H1 (cell line): Measurements from ENCODE around the gene TRIML2. TPM values are rescaled to one million over a fixed set of nuclear protein-coding genes. Genes with fewer than 3 reads are reported as not detected.
A peak's percentile ranks its signal among the peaks of the same experiment; 100 is the strongest.

Source experiments
- CTCF ChIA-PET: fragments of 300-600 bp; sonication (Branson Sonifier 250); formaldehyde crosslinking; loops from one replicate; lab custom pipeline; 2021; ENCODE audit not compliant: partially characterized antibody; lab: Charles Lee
- POLR2A ChIA-PET: fragments of 300-600 bp; sonication (Branson Sonifier 250); formaldehyde crosslinking; loops from one replicate; lab custom pipeline; 2021; ENCODE audit warnings: inconsistent platforms; ENCODE audit not compliant: partially characterized antibody; lab: Charles Lee
- DNase-seq, 2 experiments: peaks; one replicate each; pipeline versions ENCODE4 v3.0.0 to v3.0.0-alpha.2; 2010 to 2022; ENCODE audit warnings: low spot score in 2 of 2, low read depth in 1 of 2, mixed read lengths in 1 of 2
- FAIRE-seq: peaks from 2 replicates; lab custom pipeline; 2011; peaks lifted over from hg19 to GRCh38; lab: Jason Lieb, UNC
- H2AFZ ChIP-seq: 2 replicates; pipeline ENCODE4 v1.8.1; 2012; ENCODE audit warnings: low read length, inconsistent platforms
- H2AK5ac ChIP-seq: 2 replicates; pipeline ENCODE4 v1.6.1; 2013; ENCODE audit warnings: low read depth, low read length
- H2BK120ac ChIP-seq: replicated peaks from 2 replicates; pipeline ENCODE3; 2013; ENCODE audit warnings: low read depth, low read length, inconsistent platforms
- H2BK12ac ChIP-seq: 2 replicates; pipeline ENCODE4 v1.6.1; 2013; ENCODE audit warnings: low read depth, low read length
- H2BK15ac ChIP-seq: 2 replicates; pipeline ENCODE4 v1.6.1; 2013; ENCODE audit warnings: low read length
- H2BK20ac ChIP-seq: 2 replicates; pipeline ENCODE4 v1.6.1; 2013; ENCODE audit warnings: low read length
- H2BK5ac ChIP-seq: 2 replicates; pipeline ENCODE4 v1.6.1; 2013; ENCODE audit warnings: low read depth, low read length
- H3K14ac ChIP-seq: 2 replicates; pipeline ENCODE4 v1.6.1; 2013; ENCODE audit warnings: inconsistent platforms; ENCODE audit not compliant: insufficient read length
- H3K18ac ChIP-seq: 2 replicates; pipeline ENCODE4 v1.6.1; 2013; ENCODE audit warnings: low read length; ENCODE audit errors: extremely low read depth
- H3K23ac ChIP-seq: 2 replicates; pipeline ENCODE4 v1.6.1; 2013; ENCODE audit warnings: inconsistent platforms; ENCODE audit not compliant: insufficient read length
- H3K23me2 ChIP-seq: 2 replicates; pipeline ENCODE4 v1.6.1; 2013; ENCODE audit warnings: low read depth, low read length
- H3K27ac ChIP-seq: 2 replicates; pipeline ENCODE4 v1.6.1; 2011; ENCODE audit warnings: low read depth, low read length, inconsistent platforms
- H3K27me3 ChIP-seq, 4 experiments: replicated peaks in 1 of 4; 1 replicate in 1 of 4; 2 replicates in 3 of 4; pipeline versions ENCODE4 v1.6.1 to v1.8.1; 2011 to 2013; ENCODE audit warnings: low read length in 3 of 4, mild to moderate bottlenecking in 3 of 4, inconsistent platforms in 2 of 4, mixed read lengths in 2 of 4, moderate library complexity in 1 of 4; ENCODE audit not compliant: control insufficient read depth in 3 of 4, insufficient read depth in 3 of 4; ENCODE audit errors: extremely low read depth in 1 of 4
- H3K36me3 ChIP-seq, 4 experiments: 2 replicates each; pipeline versions ENCODE4 v1.6.1 to v1.8.1; 2011 to 2013; ENCODE audit warnings: mild to moderate bottlenecking in 4 of 4, low read length in 3 of 4, moderate library complexity in 2 of 4, control low read depth in 1 of 4, inconsistent platforms in 1 of 4; ENCODE audit not compliant: insufficient read depth in 4 of 4, control insufficient read depth in 2 of 4
- H3K4ac ChIP-seq: replicated peaks from 2 replicates; pipeline ENCODE3; 2013; ENCODE audit warnings: low read length, low read depth, mixed read lengths, inconsistent platforms; ENCODE audit not compliant: insufficient read length
- H3K4me1 ChIP-seq, 4 experiments: replicated peaks in 1 of 4; 1 replicate in 1 of 4; 2 replicates in 3 of 4; pipeline versions ENCODE4 v1.6.1 to v1.8.1; 2011 to 2013; ENCODE audit warnings: low read length in 3 of 4, inconsistent platforms in 2 of 4, mixed read lengths in 1 of 4; ENCODE audit not compliant: insufficient read depth in 4 of 4, control insufficient read depth in 3 of 4
- H3K4me2 ChIP-seq, 2 experiments: 2 replicates each; pipeline versions ENCODE4 v1.6.1 to v1.8.1; 2011 to 2013; ENCODE audit warnings: low read depth in 2 of 2, low read length in 2 of 2, control low read depth in 1 of 2, inconsistent platforms in 1 of 2, mild to moderate bottlenecking in 1 of 2; ENCODE audit not compliant: insufficient read depth in 1 of 2
- H3K4me3 ChIP-seq, 4 experiments: fragments of 200-600, 300-600 bp in 1 of 4; sonication (generic), shearing (Covaris generic), sonication (Bioruptor Twin) in 1 of 4; 2 replicates each; pipeline versions ENCODE4 v1.5.1 to v1.8.1; 2011 to 2016; ENCODE audit warnings: low read length in 4 of 4, low read depth in 3 of 4, control low read depth in 2 of 4, inconsistent platforms in 2 of 4, mild to moderate bottlenecking in 2 of 4, mixed read lengths in 1 of 4, moderate library complexity in 1 of 4; ENCODE audit not compliant: insufficient read depth in 2 of 4; ENCODE audit errors: extremely low read depth in 1 of 4
- H3K56ac ChIP-seq: replicated peaks from 2 replicates; pipeline ENCODE3; 2013; ENCODE audit warnings: low read depth, mild to moderate bottlenecking, mixed read lengths, low read length, inconsistent platforms; ENCODE audit not compliant: insufficient read length
- H3K79me1 ChIP-seq: 2 replicates; pipeline ENCODE4 v1.6.1; 2013; ENCODE audit warnings: low read depth, low read length, control low read depth
- H3K79me2 ChIP-seq, 2 experiments: 2 replicates each; pipeline versions ENCODE4 v1.6.1 to v1.8.1; 2012 to 2013; ENCODE audit warnings: low read length in 2 of 2, mild to moderate bottlenecking in 2 of 2, inconsistent platforms in 1 of 2; ENCODE audit not compliant: insufficient read depth in 2 of 2, control insufficient read depth in 1 of 2
- H3K9ac ChIP-seq, 4 experiments: replicated peaks in 1 of 4; 1 replicate in 1 of 4; 2 replicates in 3 of 4; pipeline versions ENCODE4 v1.6.1 to v1.8.1; 2011 to 2013; ENCODE audit warnings: low read depth in 3 of 4, low read length in 3 of 4, control low read depth in 2 of 4, mild to moderate bottlenecking in 2 of 4, moderate library complexity in 2 of 4, inconsistent platforms in 1 of 4; ENCODE audit errors: extremely low read depth in 1 of 4
- H3K9me3 ChIP-seq, 2 experiments: 2 replicates each; pipeline versions ENCODE4 v1.6.1 to v1.8.1; 2012 to 2013; ENCODE audit warnings: mild to moderate bottlenecking in 2 of 2, moderate library complexity in 2 of 2, control low read depth in 1 of 2, inconsistent platforms in 1 of 2, low read depth in 1 of 2, low read length in 1 of 2, mixed read lengths in 1 of 2; ENCODE audit not compliant: insufficient read depth in 2 of 2
- H4K20me1 ChIP-seq, 2 experiments: replicated peaks in 1 of 2; 2 replicates each; pipeline versions ENCODE3 to v1.8.1; 2011 to 2013; ENCODE audit warnings: inconsistent platforms in 2 of 2, low read length in 2 of 2, mild to moderate bottlenecking in 1 of 2; ENCODE audit not compliant: insufficient read depth in 2 of 2, control insufficient read depth in 1 of 2
- H4K5ac ChIP-seq: 2 replicates; pipeline ENCODE4 v1.6.1; 2013; ENCODE audit warnings: low read length, low read depth, mixed read lengths, inconsistent platforms; ENCODE audit not compliant: insufficient read length
- H4K8ac ChIP-seq: 2 replicates; pipeline ENCODE4 v1.8.0; 2013; ENCODE audit warnings: mild to moderate bottlenecking, moderate library complexity, low read length, inconsistent platforms; ENCODE audit not compliant: insufficient read depth; ENCODE audit errors: extremely low read depth
- H4K91ac ChIP-seq: replicated peaks from 2 replicates; pipeline ENCODE3; 2013; ENCODE audit warnings: low read length, mixed read lengths, inconsistent platforms; ENCODE audit not compliant: insufficient read length
- HDAC2 ChIP-seq, 2 experiments: fragments of 300-600 bp in 1 of 2; sonication (generic) in 1 of 2; IDR thresholded peaks; 2 replicates each; pipeline ENCODE4 v1.6.1; 2011 to 2012; ENCODE audit warnings: low read depth in 2 of 2, low read length in 2 of 2, mild to moderate bottlenecking in 2 of 2, moderate library complexity in 2 of 2, borderline replicate concordance in 1 of 2, inconsistent platforms in 1 of 2
- TAF1 ChIP-seq: IDR thresholded peaks from 2 replicates; pipeline ENCODE4 v1.6.1; 2011; ENCODE audit warnings: mild to moderate bottlenecking, low read depth, low read length
- ZNF274 ChIP-seq: IDR thresholded peaks from 2 replicates; pipeline ENCODE4 v1.7.0; 2012; ENCODE audit warnings: low read length, borderline replicate concordance; ENCODE audit errors: extremely low read depth
- WGBS, 2 experiments: shearing (Covaris generic) in 1 of 2; methylation state at CpG; one replicate each; pipeline versions ENCODE4 v1.1.6 to v1.1.7; 2013 to 2015; ENCODE audit warnings: low lambda C conversion rate in 2 of 2, mixed read lengths in 2 of 2, inconsistent platforms in 1 of 2, low coverage in 1 of 2, missing lambda C conversion rate in 1 of 2; ENCODE audit not compliant: insufficient replicate concordance in 2 of 2, insufficient coverage in 1 of 2, insufficient read length in 1 of 2; ENCODE audit errors: extremely low coverage in 1 of 2, missing lambda C conversion rate in 1 of 2; 5-methylcytosine and 5-hydroxymethylcytosine counted together
- polyA plus RNA-seq, 7 experiments: library from polyadenylated mRNA; depleted of rRNA in 3 of 7; stranded (reverse) in 5 of 7; unstranded in 2 of 7; fragments of >200 nt in 5 of 7; fragments of 200-250 nt in 2 of 7; gene quantifications; 1 replicate in 5 of 7; 2 replicates in 1 of 7; 4 replicates in 1 of 7; pipeline versions ENCODE4 v1.2.1 to v1.2.3, GENCODE V29; 2011 to 2013; ENCODE audit warnings: missing spikeins in 2 of 7, mixed read lengths in 2 of 7
- total RNA-seq: library from RNA; stranded (reverse); fragmentation: NEBNext Ultra II Directional; extraction: Animal tissue kit (Norgen Biotek cat#: 25700); gene quantifications from 2 replicates; pipeline ENCODE4 v1.2.1, GENCODE V29; 2021

The TRIML2 gene
- total and polyA plus RNA-seq, 2 of the 8 experiments (the other 6 are each of a cell fraction or from before 2014, with no cell fraction given) = 28.1 to 59.2 TPM

DNA sequence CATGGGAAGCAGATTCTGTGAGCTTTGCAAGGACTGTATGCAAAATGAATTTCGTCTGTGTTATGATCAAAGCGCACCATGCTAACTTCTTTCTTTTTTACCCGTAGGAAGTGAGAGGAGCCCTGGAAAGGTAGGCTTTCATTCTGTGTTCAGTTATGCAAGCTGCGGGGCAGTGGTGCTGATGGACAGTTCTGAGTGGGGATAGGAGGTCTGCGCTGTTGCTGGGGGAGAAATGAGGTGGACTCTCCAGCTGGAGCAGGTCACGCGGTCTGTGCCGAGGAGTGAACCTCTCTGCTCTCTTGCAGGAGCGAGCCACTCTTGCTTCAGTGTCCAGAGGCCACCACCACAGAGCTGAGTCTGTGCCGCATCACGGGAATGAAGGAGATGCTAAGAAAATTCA, 34.3 kb upstream of the TRIML2 start:
- FAIRE-seq = no peak
- no peak overlapping the region for H3K56ac ChIP-seq
- ChIA-PET CTCF (interaction anchor here (0.9 to 1.8 kb wide), 4 partner anchors 12 to 125 kb away, joined by 3 to 5 read pairs (median 4); no protein-coding TSS in a partner anchor), POLR2A (no interaction called here)
- H3K9me3 ChIP-seq = no peaks in the 10 kb centered on the region
- no peak overlapping the region for H3K18ac ChIP-seq
- H4K91ac ChIP-seq = no peak overlapping the region
- H2AFZ ChIP-seq = no peak overlapping the region
- H2BK15ac ChIP-seq = peak overlapping the region; percentile 40; the same call in 1 of the 2 replicates
- no peak overlapping the region for H3K4me3 ChIP-seq
- TF ChIP-seq TAF1 = no peak
- no peak for TF ChIP-seq HDAC2 (IDR thresholded peaks at IDR 0.05; ENCODE audit: borderline replicate concordance in 1 of 2, low read depth in 2 of 2, low read length in 2 of 2)
- no peak for TF ChIP-seq ZNF274
- peak overlapping the region; percentile 19; the same call in 1 of the 2 replicates for H2BK5ac ChIP-seq
- H3K27ac ChIP-seq = no peak overlapping the region
- no peak overlapping the region for H3K9ac ChIP-seq
- no peak overlapping the region for H2BK12ac ChIP-seq
- H3K4ac ChIP-seq = no peak overlapping the region
- no peak overlapping the region for H2BK120ac ChIP-seq
- H3K36me3 ChIP-seq = no peaks in the 10 kb centered on the region
- no peaks in the 10 kb centered on the region for H3K79me2 ChIP-seq
- H2AK5ac ChIP-seq = no peak overlapping the region
- no peak overlapping the region for H3K14ac ChIP-seq
- peaks cover 2% of the 10 kb centered on the region; the same call in 1 of the 2 replicates for H3K23me2 ChIP-seq
- WGBS, 2 experiments = 93% methylated on average over 11 of the region's 11 CpGs; no CpG with 5 or more reads in 1 of the 2 experiments
- DNase-seq = no peak
- H3K23ac ChIP-seq = no peak overlapping the region
- H3K79me1 ChIP-seq = no peaks in the 10 kb centered on the region
- no peaks in the 10 kb centered on the region for H3K4me1 ChIP-seq
- no peak overlapping the region for H4K5ac ChIP-seq
- H3K4me2 ChIP-seq = no peak overlapping the region
- no peaks in the 10 kb centered on the region for H4K20me1 ChIP-seq
- no peak overlapping the region for H4K8ac ChIP-seq
- H3K27me3 ChIP-seq = no peaks in the 10 kb centered on the region
- no peak overlapping the region for H2BK20ac ChIP-seq
